Heart right ventricle (tissue), 16 donors: ENCODE results near the gene SUMF1. TPM values are rescaled to one million over a fixed set of nuclear protein-coding genes. Genes with fewer than 3 reads are reported as not detected.

Experiments
- ATAC-seq, 8 donors: fragments of 200-7000 bp; cut with Tn5 transposase; one replicate each; pipeline ENCODE4 v1.9.1; 2020; ENCODE audit warnings: mild to moderate bottlenecking in 8 of 8, moderate library complexity in 8 of 8, moderate number of reproducible peaks in 1 of 8
- DNase-seq, 2 donors: peaks; one replicate each; pipeline ENCODE4 v3.0.0-alpha.2; 2020
- H3K27ac ChIP-seq, 10 donors: fragments of 200-600 bp; sonication (generic) in 2 of 10; one replicate each; pipeline versions ENCODE4 v1.5.0 to v1.8.0; 2020 to 2022; ENCODE audit warnings: mild to moderate bottlenecking in 3 of 10
- H3K27me3 ChIP-seq, 7 donors: fragments of 200-600 bp; one replicate each; pipeline ENCODE4 v1.8.0; 2021 to 2022; ENCODE audit warnings: mild to moderate bottlenecking in 2 of 7
- H3K36me3 ChIP-seq, 9 donors: fragments of 200-600 bp; sonication (generic) in 1 of 9; one replicate each; pipeline versions ENCODE4 v1.5.0 to v1.8.0; 2020 to 2022; ENCODE audit warnings: mild to moderate bottlenecking in 2 of 9
- H3K4me1 ChIP-seq, 9 donors: fragments of 200-600 bp; sonication (generic) in 1 of 9; one replicate each; pipeline versions ENCODE4 v1.5.0 to v1.8.0; 2020 to 2022; ENCODE audit warnings: mild to moderate bottlenecking in 4 of 9
- H3K4me3 ChIP-seq, 10 donors: fragments of 200-600 bp; sonication (generic) in 2 of 10; one replicate each; pipeline versions ENCODE4 v1.5.0 to v1.8.0; 2020 to 2022; ENCODE audit warnings: mild to moderate bottlenecking in 7 of 10, moderate library complexity in 2 of 10
- H3K9me3 ChIP-seq, 11 donors: fragments of 200-600 bp in 10 of 11; sonication (generic) in 2 of 11; one replicate each; pipeline versions ENCODE4 v1.5.0 to v1.8.0; 2013 to 2022; ENCODE audit warnings: mild to moderate bottlenecking in 2 of 11, control low read depth in 1 of 11, moderate library complexity in 1 of 11
- CTCF ChIP-seq, 9 donors: fragments of 200-600 bp; sonication (generic) in 2 of 9; IDR thresholded peaks; one replicate each; pipeline versions ENCODE4 v1.5.0 to v1.8.0; 2021 to 2022; ENCODE audit warnings: antibody characterized with exemption in 9 of 9, mild to moderate bottlenecking in 5 of 9, moderate library complexity in 1 of 9
- WGBS, 2 donors: extraction: QIAGEN DNeasy Blood & Tissue Kit; methylation state at CpG; one replicate each; pipeline ENCODE4 v1.1.7; 2013; ENCODE audit warnings: inconsistent platforms in 1 of 2; 5-methylcytosine and 5-hydroxymethylcytosine counted together
- intact Hi-C, 10 donors: fragments of 100-400 bp; cut with DNase I; formaldehyde crosslinking; loops; one replicate each; pipeline versions ENCODE4 v1.11.1 to v1.14.2; 2022
- polyA plus RNA-seq, 2 donors: library from polyadenylated mRNA; stranded (reverse); fragments of 200-250 nt; gene quantifications; one replicate each; pipeline ENCODE4 v1.2.3, GENCODE V29; 2013
- total RNA-seq, 10 donors: library from RNA; stranded (reverse); fragmentation: NEBNext Ultra II Directional in 3 of 10; extraction: Animal tissue kit (Norgen Biotek cat#: 25700) in 3 of 10; gene quantifications; one replicate each; pipeline versions ENCODE4 v1.2.1 to v1.2.4, GENCODE V29; 2021 to 2023
- donor health status: Arrhythmogenic right ventricular cardiomyopathy.
- donor health status: ischemic (EF 13 %, LVEDD 7.1; RV severe dilation, severe dysfunction).
- donor health status: healthy with polysubstance abuse.
- donor health status: DM: no; HTN: yes; CAD: no.
- donor health status: DM: no; HTN: no; CAD: no.
- donor health status: ischemic (EF 25% LVEDD 6.9; RV normal size, moderate dysfunction).
- donor health status: ischemic (EF 25% LVEDD 5.7; RV mildly dilated, moderate dysfunction).
- donor health status: healthy.
- donor health status: DM: yes; HTN: yes; CAD: no.
- donor health status: Ischemic cardiomyopathy.
- donor health status: ischemic (EF 35%, LVEDD 5.7; RV mildly dilated, moderate dysfunction).
- donor health status: nonischemic (EF 11% LVEDD 7.7; RV severe dilation, severe dysfunction).
- donor health status: DM: yes; HTN: yes; CAD: no.
- donor health status: PGD.
- donor health status: ischemic (EF 29% LVEDD 5.4; RV normal size, mild dysfunction).
- donor health status: nonischemic (EF 23%, LVEDD 6.1; RV moderate dilation, normal function).

SUMF1 gene
- total and polyA plus RNA-seq, 12 donors = 3.7 to 15.1 (median 8.9) TPM

GRCh38 chr3:4419386-4419785, 47.7 kb downstream of the SUMF1 start:
- H3K27ac ChIP-seq = no peak overlapping the region
- DNase-seq (no peak), ATAC-seq (no peak)
- peaks cover 0 to 35% (median 0%) of the 10 kb centered on the region in 9 donors for H3K36me3 ChIP-seq
- no peaks in the 10 kb centered on the region for H3K27me3 ChIP-seq
- no peak overlapping the region for H3K4me3 ChIP-seq
- TF ChIP-seq CTCF (IDR thresholded peaks at IDR 0.05) = no peak
- no peaks in the 10 kb centered on the region for H3K9me3 ChIP-seq
- peaks cover 0 to 19% (median 0%) of the 10 kb centered on the region in 9 donors for H3K4me1 ChIP-seq
- WGBS, 2 donors = 82 to 86% methylated on average over 3 of the region's 3 CpGs
- intact Hi-C loops = no loop called here

GRCh38 chr3:4418156-4418555, 48.9 kb downstream of the SUMF1 start:
- TF ChIP-seq CTCF (IDR thresholded peaks at IDR 0.05) = no peak
- peaks cover 0 to 43% (median 0%) of the 10 kb centered on the region in 9 donors for H3K36me3 ChIP-seq
- H3K27me3 ChIP-seq = no peaks in the 10 kb centered on the region
- intact Hi-C loops = no loop called here
- peaks cover 0 to 19% (median 0%) of the 10 kb centered on the region in 9 donors for H3K4me1 ChIP-seq
- H3K9me3 ChIP-seq = no peaks in the 10 kb centered on the region
- no peak overlapping the region for H3K4me3 ChIP-seq
- ATAC-seq (peak; percentile 45 to 92 (median 58)), DNase-seq (peak in 1 of 2 donors; percentile 38)
- 79 to 83% methylated on average over 4 of the region's 4 CpGs for WGBS, 2 donors
- H3K27ac ChIP-seq = peak overlapping the region in 8 of 10 donors; percentile 31 to 69 (median 50)

GRCh38 chr3:4417449-4417848, 49.6 kb downstream of the SUMF1 start:
- DNase-seq = peak in 1 of 2 donors; percentile 30
- H3K4me3 ChIP-seq = no peak overlapping the region
- no peaks in the 10 kb centered on the region for H3K27me3 ChIP-seq
- H3K4me1 ChIP-seq = peaks cover 0 to 19% (median 0%) of the 10 kb centered on the region in 9 donors
- H3K9me3 ChIP-seq = no peaks in the 10 kb centered on the region
- no peak for TF ChIP-seq CTCF (IDR thresholded peaks at IDR 0.05)
- H3K27ac ChIP-seq = peak overlapping the region in 8 of 10 donors; percentile 8 to 69 (median 38)
- ATAC-seq = peak in 7 of 8 donors; percentile 13 to 78 (median 53)
- 51 to 56% methylated on average over 1 of the region's 1 CpG for whole genome bisulfite sequencing, 2 donors
- peaks cover 0 to 50% (median 0%) of the 10 kb centered on the region in 9 donors for H3K36me3 ChIP-seq
- intact Hi-C loops = no loop called here

GRCh38 chr3:4416961-4417360, 50.1 kb downstream of the SUMF1 start:
- H3K4me1 ChIP-seq = peaks cover 0 to 19% (median 0%) of the 10 kb centered on the region in 9 donors
- H3K4me3 ChIP-seq = no peak overlapping the region
- H3K27me3 ChIP-seq = no peaks in the 10 kb centered on the region
- 86 to 93% methylated on average over 6 of the region's 6 CpGs for WGBS, 2 donors
- intact Hi-C loops = no loop called here
- peak in 6 of 8 donors; percentile 14 to 64 (median 48) for ATAC-seq
- no peak for TF ChIP-seq CTCF (IDR thresholded peaks at IDR 0.05)
- peak in 1 of 2 donors; percentile 13 for DNase-seq
- H3K27ac ChIP-seq = peak overlapping the region in 8 of 10 donors; percentile 8 to 69 (median 38)
- H3K36me3 ChIP-seq = peaks cover 0 to 53% (median 0%) of the 10 kb centered on the region in 9 donors
- no peaks in the 10 kb centered on the region for H3K9me3 ChIP-seq
